Neuron (in vitro differentiated cells): Measurements from ENCODE around the gene XIRP2.

Experiments used
- H2AFZ ChIP-seq: one replicate; pipeline ENCODE4 v1.6.1; 2013; ENCODE audit warnings: low read depth, mild to moderate bottlenecking, inconsistent platforms, low read length, moderate library complexity
- H3K27me3 ChIP-seq: one replicate; pipeline ENCODE4 v1.6.1; 2013; ENCODE audit warnings: low read length; ENCODE audit not compliant: insufficient read depth
- H3K36me3 ChIP-seq: one replicate; pipeline ENCODE4 v1.6.1; 2013; ENCODE audit warnings: low read length; ENCODE audit not compliant: insufficient read depth
- H3K4me1 ChIP-seq: one replicate; pipeline ENCODE4 v1.6.1; 2013; ENCODE audit warnings: low read length; ENCODE audit not compliant: insufficient read depth
- H3K4me3 ChIP-seq: 2 replicates; pipeline ENCODE4 v1.5.1; 2013; ENCODE audit warnings: mild to moderate bottlenecking, low read length, moderate library complexity
- H3K9me3 ChIP-seq: one replicate; pipeline ENCODE4 v1.6.1; 2013; ENCODE audit warnings: low read length

Gene XIRP2

DNA sequence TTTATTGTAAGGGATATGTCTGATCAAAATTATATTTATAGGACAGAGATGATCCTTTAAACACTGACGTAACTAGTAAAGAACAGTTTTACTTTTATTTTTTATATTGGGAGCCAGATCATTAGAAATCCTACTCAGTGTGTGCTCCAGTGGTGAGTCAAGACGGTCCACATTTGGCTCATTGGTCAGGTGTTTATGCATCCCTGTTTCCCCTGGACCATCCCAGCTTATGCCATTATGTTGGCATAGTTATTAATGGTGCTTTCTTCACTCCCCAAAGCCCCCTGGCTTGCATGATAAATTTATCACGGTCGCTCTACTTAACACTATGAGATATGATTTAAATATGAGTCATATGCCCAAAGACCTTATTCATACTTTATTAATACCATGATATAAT is 293.4 kb downstream of the XIRP2 start:
- Histone ChIP-seq H3K36me3 (no peaks in the 10 kb centered on the region), H3K27me3 (no peaks in the 10 kb centered on the region), H2AFZ (no peak overlapping the region), H3K9me3 (no peaks in the 10 kb centered on the region), H3K4me3 (no peak overlapping the region), H3K4me1 (no peaks in the 10 kb centered on the region)

DNA sequence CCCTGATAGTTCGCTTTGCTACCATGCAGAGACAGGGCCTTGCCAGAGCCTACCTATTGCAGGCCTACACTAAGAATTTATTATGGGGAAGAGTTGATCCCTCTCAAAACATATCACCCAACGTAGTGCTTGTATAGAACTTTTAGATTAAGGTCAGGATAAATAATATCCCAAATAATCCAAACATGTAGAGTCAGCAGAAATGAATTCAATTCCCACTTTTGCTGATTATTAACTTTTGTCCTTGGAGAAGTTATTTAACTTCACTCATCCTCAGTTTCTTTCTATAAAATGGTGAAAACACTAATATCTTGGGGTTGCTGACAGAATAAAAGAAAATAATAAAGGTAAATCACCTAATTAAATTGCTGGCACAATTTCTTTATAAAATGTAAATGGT is 294.1 kb downstream of the XIRP2 start:
- Histone ChIP-seq H3K36me3 (no peaks in the 10 kb centered on the region), H2AFZ (no peak overlapping the region), H3K27me3 (no peaks in the 10 kb centered on the region), H3K9me3 (no peaks in the 10 kb centered on the region), H3K4me3 (no peak overlapping the region), H3K4me1 (peaks cover 4% of the 10 kb centered on the region)

DNA sequence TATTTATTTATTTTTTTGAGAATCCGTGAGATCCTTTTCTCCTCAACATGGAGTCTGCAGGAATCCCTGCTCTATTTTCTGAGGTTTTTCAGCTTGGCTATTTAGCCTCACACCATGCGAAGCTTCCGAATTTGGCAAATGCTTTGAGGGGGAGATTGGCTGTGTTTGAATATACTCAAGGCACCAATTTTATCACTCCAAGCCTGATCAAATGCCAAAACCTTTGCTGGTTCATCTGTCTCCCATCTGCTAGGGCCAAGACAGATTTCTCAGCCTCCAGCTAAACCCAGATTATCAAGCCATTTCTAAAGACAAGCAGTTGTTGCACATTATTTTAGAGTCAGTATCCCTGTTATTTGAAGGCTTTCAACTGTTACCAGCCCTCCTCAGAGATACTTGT is 295.7 kb downstream of the XIRP2 start:
- H3K4me3 ChIP-seq = no peak overlapping the region

DNA sequence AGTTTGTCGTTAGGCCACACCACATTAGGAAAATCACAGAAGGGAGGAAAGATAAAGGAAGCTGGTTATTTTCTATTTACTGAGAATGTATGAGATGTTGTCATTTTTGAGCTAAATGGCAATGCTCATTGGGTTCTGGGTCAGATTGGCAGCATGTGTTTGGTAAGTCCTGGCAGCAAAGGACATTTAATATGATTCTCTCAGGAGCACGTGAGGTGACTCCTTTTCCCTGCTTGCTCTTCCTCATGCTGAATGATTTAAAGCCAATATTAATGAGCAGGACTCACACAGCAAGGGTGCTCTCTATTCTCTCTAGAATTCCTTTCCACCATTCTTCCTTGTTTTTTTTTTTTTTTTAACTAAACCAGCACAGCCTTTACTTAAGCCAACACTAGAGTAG is 298.2 kb downstream of the XIRP2 start:
- no peak overlapping the region for H3K4me3 ChIP-seq
- peaks cover 4% of the 10 kb centered on the region for H3K4me1 ChIP-seq
- H3K9me3 ChIP-seq = no peaks in the 10 kb centered on the region
- no peaks in the 10 kb centered on the region for H3K36me3 ChIP-seq
- no peaks in the 10 kb centered on the region for H3K27me3 ChIP-seq
- no peak overlapping the region for H2AFZ ChIP-seq

More for the DNA sequence above, 295.7 kb downstream of the XIRP2 start:
- no peaks in the 10 kb centered on the region for H3K9me3 ChIP-seq
- H3K36me3 ChIP-seq = no peaks in the 10 kb centered on the region
- peak overlapping the region; percentile 56 for H2AFZ ChIP-seq
- peaks cover 4% of the 10 kb centered on the region for H3K4me1 ChIP-seq
- no peaks in the 10 kb centered on the region for H3K27me3 ChIP-seq

DNA sequence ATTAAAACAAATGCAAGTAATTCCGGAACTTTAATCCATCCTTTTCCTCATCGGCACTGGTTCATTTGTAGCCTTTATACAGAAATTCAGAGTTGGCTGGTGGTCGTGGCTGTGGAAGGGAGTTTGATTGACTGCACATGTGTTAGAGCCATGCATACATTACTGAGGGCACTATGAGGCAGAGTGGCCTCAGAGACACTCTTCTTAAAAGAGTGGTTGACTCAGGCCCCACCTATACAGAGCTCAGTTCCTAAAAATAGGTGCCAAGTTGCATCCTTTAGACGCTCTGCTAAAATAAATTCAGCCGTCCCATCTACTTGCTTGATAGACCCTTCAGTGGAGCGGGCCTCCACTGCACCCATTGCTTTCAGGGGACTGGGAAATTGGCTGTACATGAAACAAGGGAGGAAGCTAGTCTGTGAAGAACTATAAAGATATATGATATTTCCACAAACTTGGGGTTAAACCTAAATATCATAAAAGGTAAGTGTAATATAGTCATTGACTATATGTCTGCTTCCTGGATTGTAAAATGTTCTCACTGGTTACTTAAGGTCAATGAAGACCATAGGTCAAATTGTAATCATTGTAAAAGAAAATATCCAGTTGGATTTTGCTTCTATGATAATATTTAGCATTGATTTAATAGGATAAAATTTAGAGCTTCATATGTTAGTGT is 298.9 kb downstream of the XIRP2 start:
- Histone ChIP-seq H3K27me3 (no peaks in the 10 kb centered on the region), H3K36me3 (no peaks in the 10 kb centered on the region), H2AFZ (no peak overlapping the region), H3K4me3 (no peak overlapping the region), H3K9me3 (no peaks in the 10 kb centered on the region), H3K4me1 (peaks cover 4% of the 10 kb centered on the region)

DNA sequence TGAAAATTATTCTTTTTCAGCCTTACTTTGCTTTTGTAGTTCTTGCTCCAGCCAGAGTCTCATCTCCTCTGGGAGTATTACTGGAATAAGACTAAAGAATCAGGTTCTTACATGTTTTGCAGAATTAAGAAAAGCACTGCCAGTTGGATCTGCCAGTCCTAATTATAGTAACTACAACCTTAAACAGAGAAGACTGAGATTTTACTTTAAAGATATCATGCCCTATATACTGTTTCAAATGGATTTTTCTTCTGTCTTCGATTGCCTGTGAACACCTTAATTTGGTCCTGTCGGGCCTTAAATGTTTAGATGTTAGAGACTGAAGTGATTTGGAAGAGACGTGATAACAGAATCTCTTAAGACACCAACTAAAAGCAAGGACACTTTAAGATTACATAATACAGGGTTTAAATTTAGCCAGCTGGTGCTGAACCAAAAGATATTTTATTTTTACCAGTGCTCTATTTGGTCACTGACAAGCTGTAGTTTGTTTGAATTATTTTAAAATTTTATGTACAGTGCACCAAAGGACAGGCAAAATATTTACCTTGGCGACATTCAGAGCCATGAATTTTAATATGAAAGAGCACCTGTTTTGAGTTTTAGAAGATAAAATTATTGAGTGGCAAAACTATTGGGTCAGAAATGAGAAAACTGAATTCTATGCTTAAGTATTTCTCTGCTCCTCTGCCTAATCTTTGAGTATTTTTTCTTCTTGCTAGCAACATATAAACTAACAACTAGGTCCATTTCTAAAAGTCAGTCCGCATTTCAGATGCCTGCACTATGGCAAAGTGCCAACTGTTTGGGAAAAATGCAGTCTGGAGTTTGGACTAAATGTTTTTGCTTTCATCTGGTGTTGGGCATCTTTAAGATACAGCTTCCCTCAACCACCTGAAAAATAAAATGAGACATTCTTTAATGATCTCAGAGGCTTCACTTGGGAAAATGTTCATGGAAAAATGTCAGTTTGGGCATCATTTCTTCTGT is 300.0 kb downstream of the XIRP2 start:
- H3K36me3 ChIP-seq = no peaks in the 10 kb centered on the region
- peaks cover 4% of the 10 kb centered on the region for H3K4me1 ChIP-seq
- no peak overlapping the region for H2AFZ ChIP-seq
- H3K27me3 ChIP-seq = no peaks in the 10 kb centered on the region
- no peak overlapping the region for H3K4me3 ChIP-seq
- H3K9me3 ChIP-seq = no peaks in the 10 kb centered on the region

DNA sequence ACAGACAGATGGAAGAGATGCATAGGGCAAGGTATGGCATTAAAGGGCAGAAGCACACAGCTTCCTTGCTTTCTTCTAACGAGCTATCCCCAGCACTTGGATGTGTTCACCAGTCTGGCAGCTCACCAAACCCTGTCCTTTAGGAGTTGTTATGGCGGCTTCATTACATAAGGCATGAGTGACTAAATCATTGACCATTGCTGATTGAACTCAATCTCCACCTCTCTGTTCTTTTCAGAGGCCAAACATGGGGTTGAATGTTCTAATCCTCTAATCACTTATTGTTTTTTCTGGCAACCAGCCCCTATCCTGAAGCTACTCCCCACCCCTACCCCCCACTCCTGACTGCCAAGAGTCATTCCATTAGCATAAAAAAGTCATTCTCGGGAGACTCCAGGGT is 301.8 kb downstream of the XIRP2 start:
- Histone ChIP-seq H3K4me1 (peaks cover 4% of the 10 kb centered on the region), H3K4me3 (no peak overlapping the region), H2AFZ (no peak overlapping the region), H3K36me3 (no peaks in the 10 kb centered on the region), H3K9me3 (no peaks in the 10 kb centered on the region), H3K27me3 (no peaks in the 10 kb centered on the region)

DNA sequence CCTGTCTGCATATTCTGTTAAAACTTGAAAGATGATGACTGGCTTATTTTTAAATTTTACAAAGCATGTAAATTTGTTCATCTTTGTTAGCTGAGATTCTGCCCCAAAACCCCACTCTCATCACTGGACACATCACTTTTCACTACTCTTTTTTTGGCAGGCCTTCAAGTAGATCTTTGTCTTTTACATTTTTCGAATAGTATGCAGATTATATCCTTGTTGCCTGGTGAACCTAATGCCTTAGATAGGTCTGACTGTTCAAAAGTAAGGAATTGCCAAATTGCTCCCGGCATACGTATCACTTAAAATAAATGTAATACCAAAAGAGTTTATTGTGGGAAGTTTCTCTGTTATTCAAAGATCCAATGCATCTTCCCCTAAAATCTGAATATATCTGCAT is 303.3 kb downstream of the XIRP2 start:
- Histone ChIP-seq H2AFZ (no peak overlapping the region), H3K27me3 (no peaks in the 10 kb centered on the region), H3K9me3 (no peaks in the 10 kb centered on the region), H3K4me3 (no peak overlapping the region), H3K4me1 (peaks cover 4% of the 10 kb centered on the region), H3K36me3 (no peaks in the 10 kb centered on the region)

DNA sequence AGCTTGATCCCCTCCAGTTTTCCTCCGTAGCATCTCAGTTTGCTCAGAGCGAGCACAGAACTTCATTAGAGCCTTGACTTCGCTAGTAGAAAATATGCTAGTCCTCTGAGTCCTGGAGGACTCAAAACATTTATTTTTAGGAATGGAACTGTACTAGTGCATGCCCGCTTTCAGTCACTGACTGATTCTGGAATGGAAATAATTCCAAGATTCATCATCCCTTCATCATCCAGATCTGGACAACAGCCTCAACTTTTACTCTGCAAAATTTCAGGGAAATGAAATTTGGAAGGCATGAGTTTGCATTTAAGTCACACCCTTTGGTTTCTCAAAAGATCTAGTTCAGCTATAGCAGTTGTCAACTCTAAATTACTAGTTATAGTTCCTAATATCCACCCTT is 304.6 kb downstream of the XIRP2 start:
- no peaks in the 10 kb centered on the region for H3K36me3 ChIP-seq
- no peaks in the 10 kb centered on the region for H3K4me1 ChIP-seq
- no peaks in the 10 kb centered on the region for H3K9me3 ChIP-seq
- H3K27me3 ChIP-seq = no peaks in the 10 kb centered on the region
- H2AFZ ChIP-seq = no peak overlapping the region
- no peak overlapping the region for H3K4me3 ChIP-seq

DNA sequence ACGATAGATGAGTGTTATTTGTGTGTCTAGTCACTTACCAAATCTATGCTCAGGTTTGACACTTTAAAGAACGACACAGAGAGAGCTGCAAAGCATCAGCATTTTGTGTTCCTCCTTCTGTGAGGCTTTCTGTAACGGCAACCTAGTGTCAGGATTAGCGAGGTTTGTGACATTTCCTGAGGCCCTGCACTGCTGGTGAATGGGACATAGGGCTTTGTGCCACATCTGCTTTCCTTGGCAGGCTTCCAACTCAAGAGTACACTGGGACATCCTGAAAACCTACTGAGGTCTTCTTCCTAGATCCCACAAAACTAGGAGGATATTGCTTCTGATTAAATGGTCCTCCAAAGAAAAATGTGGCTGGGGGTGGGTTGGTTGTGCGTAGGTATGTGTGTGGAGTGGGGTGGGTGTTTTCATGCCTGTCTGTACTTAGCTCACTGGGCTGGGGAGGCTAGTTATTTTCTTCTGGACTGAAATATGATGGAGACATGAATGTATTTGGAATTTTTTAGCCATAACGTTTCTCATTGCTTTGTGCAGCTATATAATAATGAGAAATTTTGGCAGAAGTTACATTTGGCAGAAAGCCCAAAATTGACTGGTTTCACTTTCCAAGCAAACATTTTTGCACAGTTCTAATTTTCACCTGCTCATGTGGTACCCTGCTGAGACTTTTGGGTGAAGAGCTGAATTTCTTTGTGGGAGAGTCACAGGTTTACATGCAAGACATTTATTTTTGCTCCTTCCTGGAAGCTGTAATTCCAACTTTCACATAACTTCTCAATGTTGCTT is 308.4 kb downstream of the XIRP2 start:
- H3K36me3 ChIP-seq = no peaks in the 10 kb centered on the region
- H3K27me3 ChIP-seq = no peaks in the 10 kb centered on the region
- no peak overlapping the region for H3K4me3 ChIP-seq
- H2AFZ ChIP-seq = no peak overlapping the region
- H3K4me1 ChIP-seq = peaks cover 16% of the 10 kb centered on the region
- no peaks in the 10 kb centered on the region for H3K9me3 ChIP-seq

DNA sequence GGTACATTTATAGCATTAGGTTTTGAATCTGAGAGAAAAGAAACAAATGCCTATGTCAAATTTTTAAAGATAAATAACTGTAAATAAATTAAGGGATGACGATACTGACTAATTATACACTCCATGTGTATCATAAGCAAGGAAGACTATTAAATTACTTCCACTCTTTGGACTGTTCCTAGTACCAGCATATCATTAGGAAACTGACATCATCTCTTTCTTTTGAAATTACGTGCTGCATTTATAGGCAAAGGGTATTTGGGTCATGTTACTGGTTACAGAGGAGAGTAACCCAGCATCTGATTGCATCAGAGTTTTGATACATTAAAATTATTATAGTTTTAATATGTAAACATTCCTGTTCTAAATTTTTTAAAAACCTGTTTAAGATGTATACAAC is 309.7 kb downstream of the XIRP2 start:
- Histone ChIP-seq H3K9me3 (no peaks in the 10 kb centered on the region), H3K36me3 (no peaks in the 10 kb centered on the region), H3K4me1 (peaks cover 16% of the 10 kb centered on the region), H3K27me3 (no peaks in the 10 kb centered on the region), H3K4me3 (no peak overlapping the region), H2AFZ (no peak overlapping the region)

DNA sequence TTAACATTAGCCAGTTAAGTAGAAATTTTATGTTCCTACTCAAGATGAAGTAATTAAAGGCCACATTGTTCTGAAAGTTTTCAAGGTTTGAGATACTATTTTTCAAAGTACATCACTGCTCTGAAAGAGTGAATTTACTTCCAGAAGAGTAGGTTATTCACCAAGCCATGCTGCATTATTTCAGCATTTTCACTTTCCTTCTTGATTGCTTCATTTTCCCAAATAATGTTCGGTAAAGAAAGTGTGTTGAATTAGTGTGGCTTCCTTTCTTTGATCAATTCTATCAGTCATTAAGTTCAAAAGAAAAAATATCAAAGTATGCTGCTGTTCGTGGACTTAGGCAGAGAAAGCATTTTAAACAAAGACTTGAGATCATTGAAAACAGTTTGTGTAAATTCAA is 310.3 kb downstream of the XIRP2 start:
- Histone ChIP-seq H3K9me3 (no peaks in the 10 kb centered on the region), H3K27me3 (no peaks in the 10 kb centered on the region), H3K4me3 (no peak overlapping the region), H3K36me3 (no peaks in the 10 kb centered on the region), H3K4me1 (peaks cover 16% of the 10 kb centered on the region), H2AFZ (no peak overlapping the region)

DNA sequence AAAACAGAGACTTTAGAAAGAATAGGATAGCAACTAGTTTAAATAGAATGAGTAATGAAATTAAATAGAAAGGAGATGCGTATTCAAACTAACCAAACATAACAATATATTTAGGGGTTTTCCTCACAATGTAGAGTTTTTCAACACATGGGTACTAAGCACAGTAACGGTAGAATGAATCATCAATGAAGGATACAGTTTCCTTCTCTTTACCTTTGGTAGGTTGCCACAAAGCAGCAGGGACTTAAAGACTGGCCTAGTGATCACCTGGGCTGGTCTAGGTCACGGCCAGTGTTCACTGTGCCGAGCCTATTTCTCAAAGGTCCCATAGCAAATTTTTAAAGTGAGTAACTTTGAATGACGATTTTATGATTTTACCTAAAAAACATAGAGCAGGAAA is 311.7 kb downstream of the XIRP2 start:
- Histone ChIP-seq H3K36me3 (no peaks in the 10 kb centered on the region), H3K4me3 (no peak overlapping the region), H3K4me1 (peaks cover 16% of the 10 kb centered on the region), H2AFZ (no peak overlapping the region), H3K9me3 (no peaks in the 10 kb centered on the region), H3K27me3 (no peaks in the 10 kb centered on the region)
